HG03064 (cell line): ENCODE results near the gene JUND.
"Not testable (repeated sequence)": the region's sequence is repeated elsewhere in the genome, so short reads cannot be mapped to it uniquely, and the experiment has no call there.

Experiments used
- ATAC-seq: cut with Tn5 transposase; IDR thresholded peaks from one replicate; pipeline ENCODE4 v1.9.1; 2021; ENCODE audit warnings: low read depth; ENCODE audit not compliant: unreplicated experiment

JUND gene

GRCh38 chr19:18281082-18282020 is at the start of gene JUND:
Gene JUND, minus strand, starts transcription at chr19:18281622. Its CDS starts 138 bp downstream, at chr19:18281484.
- ATAC-seq: peak; percentile 50

- ATAC-seq: no peak
These were observed 49.4 kb upstream of the JUND start for GRCh38 chr19:18330868-18331267.

- no peak for ATAC-seq
These were observed 47.6 kb upstream of the JUND start for GRCh38 chr19:18329035-18329376.

- ATAC-seq: no peak
These were observed 47.1 kb upstream of the JUND start for GRCh38 chr19:18328340-18329034.

GRCh38 chr19:18326772-18327171 is 45.4 kb upstream of the JUND start:
- ATAC-seq: no peak

GRCh38 chr19:18324373-18324731 is 42.9 kb upstream of the JUND start:
- ATAC-seq: not testable (repeated sequence)

- peak; percentile 60 for ATAC-seq
These were observed 41.5 kb upstream of the JUND start, which contains the start of gene LSM4 for GRCh38 chr19:18322759-18323460. Gene LSM4, minus strand, starts transcription at chr19:18323076. Its CDS starts 56 bp downstream, at chr19:18323020.

GRCh38 chr19:18322318-18322758 is 40.9 kb upstream of the JUND start:
- ATAC-seq: no peak

- no peak for ATAC-seq
These were observed 40.3 kb upstream of the JUND start for GRCh38 chr19:18321734-18322102.

- no peak for ATAC-seq
These were observed 39.7 kb upstream of the JUND start for GRCh38 chr19:18320865-18321733.

GRCh38 chr19:18319591-18320135 is 38.2 kb upstream of the JUND start:
- no peak for ATAC-seq

GRCh38 chr19:18317961-18318800 is 36.8 kb upstream of the JUND start:
- ATAC-seq: no peak

GRCh38 chr19:18313398-18313797 is 32.0 kb upstream of the JUND start:
- no peak for ATAC-seq

GRCh38 chr19:18312092-18312534 is 30.7 kb upstream of the JUND start:
- no peak for ATAC-seq

GRCh38 chr19:18311502-18312091 is 30.2 kb upstream of the JUND start:
- ATAC-seq: no peak

- no peak for ATAC-seq
These were observed 29.5 kb upstream of the JUND start for GRCh38 chr19:18310966-18311365.

- no peak for ATAC-seq
These were observed 28.9 kb upstream of the JUND start for GRCh38 chr19:18310118-18310909.
